PC-3 (cell line): ENCODE measurements around the gene MELK.

Experiments
- EZH2 ChIP-seq: fragments of 300-600 bp; sonication (generic); IDR thresholded peaks from one replicate; pipeline ENCODE4 v1.6.1; 2017; ENCODE audit warnings: antibody characterized with exemption, mild to moderate bottlenecking, low read length; ENCODE audit not compliant: unreplicated experiment
- EZH2phosphoT487 ChIP-seq: fragments of 300-600 bp; sonication (generic); IDR thresholded peaks from 2 replicates; pipeline ENCODE4 v1.6.1; 2018; ENCODE audit warnings: mild to moderate bottlenecking, antibody characterized with exemption, low read length, borderline replicate concordance
- TF ChIP-seq, protein P1 (sequence below): fragments of 300-600 bp; sonication (generic); conservative IDR thresholded peaks from 2 replicates; pipeline ENCODE4 v1.5.1; 2017; ENCODE audit warnings: antibody characterized with exemption, low read depth, mild to moderate bottlenecking, low read length

- TF ChIP-seq, protein P1, sequence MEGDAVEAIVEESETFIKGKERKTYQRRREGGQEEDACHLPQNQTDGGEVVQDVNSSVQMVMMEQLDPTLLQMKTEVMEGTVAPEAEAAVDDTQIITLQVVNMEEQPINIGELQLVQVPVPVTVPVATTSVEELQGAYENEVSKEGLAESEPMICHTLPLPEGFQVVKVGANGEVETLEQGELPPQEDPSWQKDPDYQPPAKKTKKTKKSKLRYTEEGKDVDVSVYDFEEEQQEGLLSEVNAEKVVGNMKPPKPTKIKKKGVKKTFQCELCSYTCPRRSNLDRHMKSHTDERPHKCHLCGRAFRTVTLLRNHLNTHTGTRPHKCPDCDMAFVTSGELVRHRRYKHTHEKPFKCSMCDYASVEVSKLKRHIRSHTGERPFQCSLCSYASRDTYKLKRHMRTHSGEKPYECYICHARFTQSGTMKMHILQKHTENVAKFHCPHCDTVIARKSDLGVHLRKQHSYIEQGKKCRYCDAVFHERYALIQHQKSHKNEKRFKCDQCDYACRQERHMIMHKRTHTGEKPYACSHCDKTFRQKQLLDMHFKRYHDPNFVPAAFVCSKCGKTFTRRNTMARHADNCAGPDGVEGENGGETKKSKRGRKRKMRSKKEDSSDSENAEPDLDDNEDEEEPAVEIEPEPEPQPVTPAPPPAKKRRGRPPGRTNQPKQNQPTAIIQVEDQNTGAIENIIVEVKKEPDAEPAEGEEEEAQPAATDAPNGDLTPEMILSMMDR = no peak
- TF ChIP-seq EZH2 (no peak), EZH2phosphoT487 (no peak)
Observed at GRCh38 chr9:36622121-36622520, 49.4 kb downstream of the MELK start.
